ENCODE data around the gene VTA1.

GRCh38 chr6:142222022-142222421 lies 75.0 kb downstream of the VTA1 start:
- TF ChIP-seq CTCF (IDR thresholded peaks at IDR 0.05) (no peak), POLR2A (IDR thresholded peaks at IDR 0.05) (no peak)

Data from esophagus squamous epithelium (tissue), 4 donors.